ENCODE data around the gene TFDP2. TPM values are rescaled to one million over a fixed set of nuclear protein-coding genes. Genes with fewer than 3 reads are reported as not detected.
"Not testable (repeated sequence)": the region's sequence is repeated elsewhere in the genome, so short reads cannot be mapped to it uniquely, and the experiment has no call there.

Gene TFDP2
- total RNA-seq, 2 donors from 2014 or later: 102 to 128 TPM

GRCh38 chr3:142077155-142077858 is 72.0 kb downstream of the TFDP2 start:
- no peaks in the 10 kb centered on the region for H3K36me3 ChIP-seq
- no peaks in the 10 kb centered on the region for H3K9me3 ChIP-seq
- no peaks in the 10 kb centered on the region for H3K4me1 ChIP-seq (replicated peaks)
- no peak overlapping the region for H3K27ac ChIP-seq
- H3K27me3 ChIP-seq (replicated peaks; ENCODE audit: insufficient read depth): no peaks in the 10 kb centered on the region
- TF ChIP-seq POLR2AphosphoS5 (IDR thresholded peaks at IDR 0.05) (no peak), POLR2A (IDR thresholded peaks at IDR 0.05) (no peak), CTCF (IDR thresholded peaks at IDR 0.05) (no peak)
- no peak for DNase-seq (ENCODE audit: low spot score)
- intact Hi-C loops (cut with DNase I): no loop called here
- no peak overlapping the region for H3K4me3 ChIP-seq
- WGBS: 96% methylated on average over 4 of the region's 4 CpGs

GRCh38 chr3:142075656-142076055 is 73.7 kb downstream of the TFDP2 start:
- intact Hi-C loops (cut with DNase I); H3K4me1 ChIP-seq (replicated peaks): not testable (repeated sequence)
- WGBS: 89% methylated on average over 4 of the region's 4 CpGs

GRCh38 chr3:142072816-142073215 is 76.5 kb downstream of the TFDP2 start:
- TF ChIP-seq POLR2AphosphoS5 (IDR thresholded peaks at IDR 0.05): no peak
- TF ChIP-seq POLR2A (IDR thresholded peaks at IDR 0.05): no peak
- TF ChIP-seq CTCF (IDR thresholded peaks at IDR 0.05): no peak
- 95% methylated on average over 3 of the region's 3 CpGs for WGBS

More at GRCh38 chr3:142075656-142076055, 73.7 kb downstream of the TFDP2 start:
- DNase-seq (ENCODE audit: low spot score); H3K36me3 ChIP-seq; H3K9me3 ChIP-seq; H3K27me3 ChIP-seq (replicated peaks; ENCODE audit: insufficient read depth); H3K4me3 ChIP-seq; H3K27ac ChIP-seq: not testable (repeated sequence)

GRCh38 chr3:142065932-142066331 is 83.4 kb downstream of the TFDP2 start:
- Histone ChIP-seq H3K9me3 (no peaks in the 10 kb centered on the region), H3K27ac (no peak overlapping the region), H3K4me3 (no peak overlapping the region), H3K27me3 (replicated peaks; ENCODE audit: insufficient read depth) (no peaks in the 10 kb centered on the region), H3K4me1 (replicated peaks) (no peaks in the 10 kb centered on the region), H3K36me3 (no peaks in the 10 kb centered on the region)
- no peak for TF ChIP-seq POLR2AphosphoS5 (IDR thresholded peaks at IDR 0.05)
- TF ChIP-seq POLR2A (IDR thresholded peaks at IDR 0.05): no peak
- TF ChIP-seq CTCF (IDR thresholded peaks at IDR 0.05): no peak
- intact Hi-C loops (cut with DNase I): no loop called here
- WGBS: 94% methylated on average over 1 of the region's 1 CpG
- DNase-seq (ENCODE audit: low spot score): no peak

More at GRCh38 chr3:142072816-142073215, 76.5 kb downstream of the TFDP2 start:
- no peak for DNase-seq (ENCODE audit: low spot score)
- no peaks in the 10 kb centered on the region for H3K9me3 ChIP-seq
- no peak overlapping the region for H3K4me3 ChIP-seq
- intact Hi-C loops (cut with DNase I): no loop called here
- no peaks in the 10 kb centered on the region for H3K36me3 ChIP-seq
- no peaks in the 10 kb centered on the region for H3K4me1 ChIP-seq (replicated peaks)
- no peak overlapping the region for H3K27ac ChIP-seq
- H3K27me3 ChIP-seq (replicated peaks; ENCODE audit: insufficient read depth): no peaks in the 10 kb centered on the region

GRCh38 chr3:142065344-142065743 is 84.0 kb downstream of the TFDP2 start:
- Histone ChIP-seq H3K36me3 (no peaks in the 10 kb centered on the region), H3K9me3 (no peaks in the 10 kb centered on the region), H3K27ac (no peak overlapping the region), H3K4me3 (no peak overlapping the region), H3K4me1 (replicated peaks) (no peaks in the 10 kb centered on the region), H3K27me3 (replicated peaks; ENCODE audit: insufficient read depth) (no peaks in the 10 kb centered on the region)
- no peak for DNase-seq (ENCODE audit: low spot score)
- WGBS: 94% methylated on average over 7 of the region's 7 CpGs
- intact Hi-C loops (cut with DNase I): no loop called here
- no peak for TF ChIP-seq POLR2A (IDR thresholded peaks at IDR 0.05)

- H3K27ac ChIP-seq: no peak overlapping the region
- H3K27me3 ChIP-seq (replicated peaks; ENCODE audit: insufficient read depth): no peaks in the 10 kb centered on the region
- DNase-seq (ENCODE audit: low spot score): no peak
- no peak overlapping the region for H3K4me3 ChIP-seq
- no peak for TF ChIP-seq POLR2A (IDR thresholded peaks at IDR 0.05)
- TF ChIP-seq POLR2AphosphoS5 (IDR thresholded peaks at IDR 0.05): no peak
- no peak for TF ChIP-seq CTCF (IDR thresholded peaks at IDR 0.05)
- no peaks in the 10 kb centered on the region for H3K9me3 ChIP-seq
- no peaks in the 10 kb centered on the region for H3K4me1 ChIP-seq (replicated peaks)
- 85% methylated on average over 3 of the region's 3 CpGs for WGBS
- H3K36me3 ChIP-seq: no peaks in the 10 kb centered on the region
- intact Hi-C loops (cut with DNase I): no loop called here
Observed at GRCh38 chr3:142064454-142064853, 84.9 kb downstream of the TFDP2 start.
